ENCODE data around the gene ZFC3H1.

The ZFC3H1 gene

DNA sequence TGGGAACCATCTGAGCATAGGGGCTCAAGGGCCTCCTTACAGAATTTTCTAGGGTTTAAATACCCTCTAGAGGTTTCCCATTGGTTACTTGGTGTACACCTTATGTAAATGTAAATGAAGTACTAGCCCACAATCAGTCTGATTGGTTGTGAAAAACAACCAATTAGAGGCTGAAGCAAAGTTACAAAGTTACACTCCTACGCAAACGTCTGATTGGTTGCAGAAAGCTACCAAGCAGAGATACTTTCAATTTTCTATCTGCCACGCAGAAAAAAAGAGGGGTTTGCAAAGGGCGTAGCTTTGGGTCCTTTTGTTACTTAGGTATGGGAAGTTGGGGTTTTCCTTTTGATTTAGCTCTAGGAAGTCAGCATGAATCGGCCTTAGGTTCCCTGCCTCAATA is 20.4 kb upstream of the ZFC3H1 start:
- no peak for DNase-seq (ENCODE audit: low read depth)

DNA sequence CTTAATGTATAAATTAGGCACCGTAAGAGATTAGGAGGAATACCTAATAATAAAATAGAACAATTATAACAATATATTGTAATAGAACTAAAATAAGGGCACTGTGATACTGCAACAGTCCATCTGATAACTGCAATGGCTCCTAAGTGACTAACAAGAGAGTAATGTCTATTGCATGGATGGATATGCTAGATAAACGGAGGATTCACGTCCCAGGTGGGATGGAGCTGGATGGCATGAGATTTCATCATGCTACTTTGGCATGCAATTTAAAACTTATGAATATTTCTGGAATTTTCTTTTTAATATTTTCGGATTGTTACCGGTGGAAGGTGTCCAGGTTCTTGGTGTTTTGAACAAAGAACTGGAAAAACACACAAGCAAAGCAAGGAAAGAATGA is 20.0 kb upstream of the ZFC3H1 start:
- no peak for DNase-seq (ENCODE audit: low read depth)

DNA sequence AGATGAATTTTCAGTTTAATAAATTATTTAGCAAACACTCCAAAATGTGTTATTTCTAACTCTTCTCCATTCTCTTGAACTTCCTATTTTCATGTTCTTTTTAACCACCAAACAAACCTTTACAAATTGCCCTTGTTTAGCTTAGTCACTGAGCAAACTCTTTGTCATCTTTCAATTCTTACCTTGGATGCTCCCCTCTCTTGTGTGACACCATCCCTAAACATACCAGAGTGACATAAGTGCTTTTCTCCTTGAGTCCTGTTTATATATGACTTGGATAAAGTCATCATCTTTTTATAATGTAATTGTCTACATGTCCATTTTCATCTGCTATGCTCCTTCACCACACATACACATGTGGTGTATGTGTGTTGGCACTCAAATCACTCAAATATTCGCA is 18.8 kb upstream of the ZFC3H1 start:
- DNase-seq (ENCODE audit: low read depth) = no peak

DNA sequence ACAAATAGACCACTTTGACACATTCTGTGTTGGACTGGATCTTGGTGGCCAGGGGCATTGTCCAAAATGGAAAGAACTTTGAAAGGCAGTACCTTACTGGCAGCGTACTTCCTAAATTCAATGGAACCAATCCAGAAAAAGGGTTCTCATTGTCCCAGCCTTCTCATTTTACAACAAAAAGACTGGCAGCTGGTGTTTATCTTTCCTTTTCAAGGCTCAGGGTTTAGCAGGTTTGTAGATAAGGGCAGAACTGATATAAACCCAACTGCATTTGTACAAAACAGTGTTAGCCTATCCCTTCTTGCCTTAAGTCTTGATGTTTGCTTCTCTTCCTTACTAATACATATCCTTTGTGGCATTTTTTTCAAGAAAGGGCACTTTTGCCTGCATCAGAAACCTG is 8.2 kb upstream of the ZFC3H1 start:
- DNase-seq (ENCODE audit: low read depth) = no peak

DNA sequence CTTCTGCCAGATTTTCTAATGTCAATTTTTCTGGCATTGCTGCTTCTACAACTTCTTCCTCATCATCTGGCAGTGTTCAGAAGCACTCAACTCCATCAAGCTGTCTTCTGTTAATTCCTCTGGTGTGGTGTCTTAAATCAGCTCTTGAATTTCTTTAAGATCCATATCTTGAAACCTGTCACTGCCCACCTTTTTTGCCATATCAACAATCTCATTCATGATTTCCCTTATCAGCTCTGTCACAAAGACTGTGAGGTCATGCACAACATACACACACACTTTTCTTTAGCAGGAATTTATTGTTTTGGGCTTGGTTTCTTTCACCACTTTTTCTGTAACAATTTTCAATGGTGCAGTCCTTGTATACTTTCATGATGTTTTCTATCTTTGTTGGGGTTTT is 7.7 kb upstream of the ZFC3H1 start:
- DNase-seq (ENCODE audit: low read depth) = no peak

DNA sequence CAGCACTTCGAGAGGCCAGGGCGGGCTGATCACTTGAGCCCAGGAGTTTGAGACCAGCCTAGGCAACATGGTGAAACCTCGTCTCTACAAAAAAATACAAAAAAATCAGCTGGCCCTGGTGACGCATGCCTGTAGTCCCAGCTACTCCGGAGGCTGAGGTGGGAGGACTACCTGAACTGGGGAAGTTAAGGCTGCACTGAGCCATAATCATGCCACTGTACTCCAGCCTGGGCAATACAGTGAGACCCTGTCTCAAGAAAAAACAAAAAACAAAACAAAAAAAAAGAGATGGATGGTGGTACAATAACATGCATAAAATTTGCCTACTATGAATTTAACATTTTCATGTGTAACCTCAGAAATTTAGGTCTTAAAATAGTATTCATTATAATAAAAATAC is 2.6 kb upstream of the ZFC3H1 start:
- DNase-seq (ENCODE audit: low read depth) = no peak

- DNase-seq (ENCODE audit: low read depth) = no peak
Observed at GRCh38 chr12:71665090-71665463, 1.4 kb upstream of the ZFC3H1 start.

DNA sequence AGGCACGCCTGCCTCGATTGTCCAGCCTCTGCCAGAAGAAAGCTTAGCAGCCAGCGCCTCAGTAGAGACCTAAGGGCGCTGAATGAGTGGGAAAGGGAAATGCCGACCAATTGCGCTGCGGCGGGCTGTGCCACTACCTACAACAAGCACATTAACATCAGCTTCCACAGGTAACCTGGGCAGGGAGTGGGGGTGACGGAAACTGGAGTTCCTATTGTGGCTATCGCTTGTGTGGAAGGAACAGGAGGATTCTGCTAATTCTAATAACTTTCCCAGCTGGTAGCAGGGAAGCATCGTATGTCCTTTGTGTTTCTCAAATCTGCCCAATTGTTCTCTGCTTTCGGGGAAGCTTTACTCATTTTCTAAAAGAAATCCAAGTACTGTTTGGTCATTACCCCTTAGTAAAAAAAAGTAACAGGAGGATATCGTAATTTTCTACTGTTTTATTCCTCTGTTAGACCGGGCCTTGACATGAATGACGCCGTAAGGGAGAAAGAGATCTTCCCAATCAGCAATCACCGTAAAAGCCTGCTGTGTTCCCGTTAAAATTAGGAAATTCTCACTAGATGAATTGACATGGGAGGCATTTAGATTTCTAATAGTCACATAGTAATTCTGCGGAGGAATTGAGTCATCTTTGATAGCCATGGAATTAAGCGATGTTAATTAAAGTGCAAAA is 902 bp upstream of the ZFC3H1 start:
- no peak for DNase-seq (ENCODE audit: low read depth)

GRCh38 chr12:71662849-71663560 is 643 bp downstream of the ZFC3H1 start:
- peak; percentile 66 for DNase-seq (ENCODE audit: low read depth)

GRCh38 chr12:71661977-71662530 is 1.6 kb downstream of the ZFC3H1 start:
- DNase-seq (ENCODE audit: low read depth) = no peak

- no peak for DNase-seq (ENCODE audit: low read depth)
Observed at GRCh38 chr12:71656740-71657139, 6.9 kb downstream of the ZFC3H1 start.

- DNase-seq (ENCODE audit: low read depth) = no peak
Observed at GRCh38 chr12:71655907-71656306, 7.7 kb downstream of the ZFC3H1 start.

GRCh38 chr12:71655495-71655894 is 8.2 kb downstream of the ZFC3H1 start:
- DNase-seq (ENCODE audit: low read depth) = no peak

GRCh38 chr12:71654200-71654599 is 9.4 kb downstream of the ZFC3H1 start:
- DNase-seq (ENCODE audit: low read depth) = no peak

DNA sequence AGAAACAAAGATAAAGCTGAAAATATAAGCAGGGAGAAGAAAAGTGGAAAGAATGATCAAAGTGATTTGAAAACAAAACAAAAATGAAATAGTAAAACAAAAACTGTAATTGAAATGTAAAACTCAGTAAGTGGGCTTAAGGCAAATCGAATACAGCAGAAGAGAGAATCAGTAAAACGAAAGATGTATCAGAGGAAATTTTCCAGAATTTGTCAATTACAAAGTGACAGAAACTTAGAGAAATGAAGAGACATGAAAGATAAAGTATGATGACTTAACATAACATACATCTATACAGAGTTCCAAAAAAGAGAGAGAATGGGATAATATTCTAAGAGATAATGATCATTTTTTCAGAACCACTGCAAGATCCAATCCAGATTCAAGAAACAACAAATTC is 10.5 kb downstream of the ZFC3H1 start:
- no peak for DNase-seq (ENCODE audit: low read depth)

GRCh38 chr12:71652656-71653055 is 11.0 kb downstream of the ZFC3H1 start:
- no peak for DNase-seq (ENCODE audit: low read depth)

- no peak for DNase-seq (ENCODE audit: low read depth)
Observed at GRCh38 chr12:71649401-71649800, 14.2 kb downstream of the ZFC3H1 start.

GRCh38 chr12:71648537-71648936 is 15.1 kb downstream of the ZFC3H1 start:
- DNase-seq (ENCODE audit: low read depth) = no peak

DNA sequence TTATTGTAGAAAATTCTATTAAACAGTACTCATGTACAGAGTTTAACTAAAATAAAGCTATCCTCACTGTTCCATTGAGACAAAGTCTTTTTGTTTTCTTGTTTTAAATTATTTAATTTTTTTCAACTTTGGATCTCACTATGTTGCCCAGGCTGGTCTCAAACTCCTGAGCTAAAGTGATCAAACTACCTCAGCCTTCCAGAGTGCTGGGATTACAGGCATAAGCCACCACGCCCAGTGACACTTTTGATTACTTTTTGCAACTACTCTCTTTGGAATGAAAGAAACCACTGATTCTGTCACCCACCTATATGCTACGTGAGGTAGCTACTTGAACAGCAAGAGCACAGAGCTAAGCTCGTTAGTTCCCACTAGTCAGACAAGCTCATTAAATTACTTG is 17.1 kb downstream of the ZFC3H1 start:
- no peak for DNase-seq (ENCODE audit: low read depth)

- no peak for DNase-seq (ENCODE audit: low read depth)
Observed at GRCh38 chr12:71645268-71645667, 18.4 kb downstream of the ZFC3H1 start.

DNA sequence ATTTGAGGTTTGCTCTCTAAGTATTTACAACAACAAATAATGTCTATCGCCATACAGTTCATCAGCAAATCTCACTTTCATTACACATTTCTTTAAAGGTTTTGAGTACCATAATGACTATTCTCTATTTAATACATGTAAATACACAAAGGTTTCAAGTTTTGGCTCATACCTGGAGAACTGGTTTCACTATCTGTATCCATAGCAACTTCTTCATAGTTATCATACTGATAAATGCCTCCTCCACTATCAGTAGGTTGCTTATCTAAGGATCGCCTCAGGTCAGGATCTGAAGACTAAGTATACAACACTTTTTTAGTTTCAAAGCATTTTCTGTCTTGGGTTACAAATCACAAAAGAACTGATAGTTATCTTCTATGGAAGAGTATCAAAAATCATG is 21.4 kb downstream of the ZFC3H1 start:
- DNase-seq (ENCODE audit: low read depth) = no peak

- no peak for DNase-seq (ENCODE audit: low read depth)
Observed at GRCh38 chr12:71641390-71641789, 22.3 kb downstream of the ZFC3H1 start.

GRCh38 chr12:71640316-71640715 is 23.3 kb downstream of the ZFC3H1 start:
- DNase-seq (ENCODE audit: low read depth) = no peak

GRCh38 chr12:71639341-71639760 is 24.3 kb downstream of the ZFC3H1 start:
- no peak for DNase-seq (ENCODE audit: low read depth)

All from stimulated activated CD4-positive, alpha-beta T cell treated with anti-CD3 and anti-CD28 coated beads, Interleukin-2, amount 100 ng/mL, for 4 hours (primary cell).